DMS153 (cell line): Measurements from ENCODE around the gene TUBB6.

Experiments used
- DNase-seq: peaks from one replicate; lab custom pipeline; 2025; lab: John Stamatoyannopoulos, UW

The TUBB6 gene

DNA sequence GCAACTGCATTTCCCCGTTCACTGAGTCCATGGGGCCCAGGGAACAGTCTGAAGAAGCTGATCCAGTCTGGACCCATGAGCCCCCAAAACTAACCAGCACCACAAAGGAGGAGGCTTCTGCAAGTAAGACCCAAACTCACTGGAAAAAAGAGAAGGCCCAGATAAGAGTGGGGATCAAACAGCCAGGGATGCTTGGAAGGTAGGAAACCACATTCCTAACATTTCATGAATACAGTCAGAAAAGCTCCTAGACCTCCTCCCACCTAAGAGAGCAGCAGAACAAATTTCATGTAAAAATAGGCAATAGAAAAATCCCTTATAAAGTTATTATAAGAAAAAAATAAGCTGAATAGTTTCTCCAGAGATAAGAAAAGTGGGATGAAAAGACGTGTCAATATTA, 30.3 kb downstream of the TUBB6 start:
- no peak for DNase-seq

DNA sequence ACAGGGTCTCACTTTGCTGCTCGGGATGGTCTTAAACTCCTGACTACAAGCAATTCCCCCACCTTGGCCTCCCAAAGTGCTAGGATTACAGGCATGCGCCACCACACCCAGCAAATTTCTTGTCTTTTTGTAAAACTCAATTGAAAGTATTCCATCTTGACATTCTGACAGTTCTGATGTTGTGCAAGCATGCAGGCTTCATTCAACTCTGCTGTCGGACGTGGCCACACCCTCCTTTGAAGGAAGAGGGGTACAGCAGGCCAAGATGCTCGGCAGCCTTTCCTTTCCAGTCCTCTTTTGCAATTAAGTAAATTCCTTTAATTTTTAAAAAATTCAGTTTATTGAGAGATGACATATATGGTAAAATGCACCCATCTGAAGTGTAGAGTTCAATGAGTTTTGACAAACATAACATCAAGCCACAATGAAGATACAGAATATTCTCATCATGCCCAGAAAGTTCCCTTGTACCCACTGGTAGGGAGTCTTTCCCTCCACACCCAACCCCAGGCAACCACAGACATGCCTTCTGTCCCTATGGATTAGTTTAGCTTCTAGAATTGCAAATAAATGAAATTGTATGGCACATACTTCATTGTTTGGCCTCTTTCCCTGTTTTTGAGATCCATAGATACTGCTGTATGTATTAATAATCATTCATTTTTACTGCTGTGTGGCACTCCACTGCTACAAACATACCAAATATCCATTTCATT, 33.1 kb downstream of the TUBB6 start:
- no peak for DNase-seq

- no peak for DNase-seq
Observed at GRCh38 chr18:12342661-12343060, 34.6 kb downstream of the TUBB6 start.

DNA sequence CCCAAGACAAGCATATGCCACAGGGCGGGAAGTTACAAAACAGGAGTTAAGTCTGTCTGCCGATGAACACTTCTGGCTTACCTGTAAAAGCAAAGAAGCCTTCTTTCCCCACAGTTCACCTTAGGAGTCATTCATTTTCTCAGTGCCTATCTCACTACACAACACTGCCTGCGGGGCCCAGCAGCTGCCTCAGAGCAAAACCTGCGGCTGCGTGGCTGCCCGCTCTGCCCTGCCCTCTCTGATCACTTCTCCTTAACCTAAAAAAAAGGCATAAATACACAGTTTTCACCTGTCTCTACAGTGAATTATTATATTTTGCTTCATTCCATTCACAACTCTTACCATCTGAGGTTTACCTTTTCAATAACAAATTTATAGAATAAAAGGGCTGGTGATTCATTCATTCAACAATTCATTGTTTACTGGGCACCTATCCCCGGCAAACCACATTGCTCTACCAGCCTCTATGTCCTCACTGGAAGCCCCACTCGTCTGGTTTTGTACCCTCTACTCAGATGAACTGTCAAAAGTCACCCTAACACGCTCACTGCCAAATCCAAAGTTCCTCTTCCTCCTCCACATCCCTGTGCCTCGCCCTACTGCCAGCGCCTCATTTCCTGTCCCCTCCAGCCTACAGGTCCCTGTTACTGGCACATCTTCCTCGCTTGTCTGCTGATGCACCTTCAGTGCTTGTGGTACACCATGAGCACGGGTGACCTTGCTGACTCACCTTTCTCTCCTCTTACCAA, 37.6 kb downstream of the TUBB6 start:
- DNase-seq = no peak

- no peak for DNase-seq
Observed at GRCh38 chr18:12346240-12346565, 38.2 kb downstream of the TUBB6 start.

DNA sequence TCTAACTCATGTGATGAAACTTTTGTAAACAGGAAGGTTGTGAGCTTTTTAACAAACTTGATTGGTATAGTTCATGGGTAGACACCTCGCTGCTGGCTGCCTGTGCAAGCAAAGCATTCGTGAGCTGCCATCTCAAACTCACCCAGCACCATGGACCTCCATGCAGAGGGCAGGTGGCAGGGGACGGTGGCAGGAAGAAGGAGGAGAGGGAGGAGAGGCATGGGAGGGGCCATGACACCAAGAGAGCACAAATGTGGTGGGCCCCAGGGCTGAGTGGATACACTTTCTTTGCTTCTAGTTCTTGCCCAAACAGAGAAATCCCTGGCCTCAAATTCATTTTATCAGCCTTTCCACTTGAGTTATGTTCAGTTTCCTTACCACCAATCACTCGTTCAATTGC, 39.9 kb downstream of the TUBB6 start:
- DNase-seq = no peak

DNA sequence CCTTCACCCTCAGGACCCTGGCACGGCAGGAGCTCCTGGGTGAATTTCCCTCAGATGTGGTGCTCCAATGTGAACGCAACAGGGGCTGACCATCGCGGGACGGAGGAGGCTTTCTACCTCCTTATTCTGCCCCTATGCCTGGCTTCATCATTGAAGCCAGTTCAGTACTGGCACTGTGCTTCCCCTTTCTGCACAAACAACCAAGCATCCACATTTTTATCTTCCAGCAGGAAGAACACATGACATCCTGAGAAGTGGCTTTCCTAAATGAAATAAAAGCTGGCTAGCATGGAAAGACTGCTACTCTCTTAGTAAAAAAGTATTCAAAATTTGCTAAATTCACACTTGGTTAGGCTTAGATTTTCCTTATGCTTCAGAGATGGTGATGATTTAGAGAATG, 44.1 kb downstream of the TUBB6 start:
- DNase-seq = no peak

DNA sequence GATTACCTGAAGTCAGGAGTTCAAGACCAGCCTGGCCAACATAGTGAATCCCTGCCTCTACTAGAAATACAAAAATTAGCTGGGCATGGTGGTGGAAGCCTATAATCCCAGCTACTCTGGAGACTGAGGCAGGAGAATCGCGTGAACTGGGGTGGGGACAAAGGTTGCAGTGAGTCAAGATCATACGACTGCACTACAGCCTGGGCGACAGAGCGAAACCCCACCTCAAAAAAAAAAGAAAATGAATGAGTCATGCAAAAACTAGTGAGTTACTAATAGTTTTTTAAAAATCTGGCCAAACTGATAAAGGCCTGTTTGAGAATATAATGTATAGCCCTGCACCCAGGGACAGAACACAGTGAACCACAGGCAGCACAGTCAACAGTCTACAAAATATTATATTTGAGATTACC, 51.5 kb downstream of the TUBB6 start:
- DNase-seq = no peak

- no peak for DNase-seq
Observed at GRCh38 chr18:12361770-12362378, 53.8 kb downstream of the TUBB6 start.

- DNase-seq = no peak
Observed at GRCh38 chr18:12362473-12363174, 54.6 kb downstream of the TUBB6 start.

DNA sequence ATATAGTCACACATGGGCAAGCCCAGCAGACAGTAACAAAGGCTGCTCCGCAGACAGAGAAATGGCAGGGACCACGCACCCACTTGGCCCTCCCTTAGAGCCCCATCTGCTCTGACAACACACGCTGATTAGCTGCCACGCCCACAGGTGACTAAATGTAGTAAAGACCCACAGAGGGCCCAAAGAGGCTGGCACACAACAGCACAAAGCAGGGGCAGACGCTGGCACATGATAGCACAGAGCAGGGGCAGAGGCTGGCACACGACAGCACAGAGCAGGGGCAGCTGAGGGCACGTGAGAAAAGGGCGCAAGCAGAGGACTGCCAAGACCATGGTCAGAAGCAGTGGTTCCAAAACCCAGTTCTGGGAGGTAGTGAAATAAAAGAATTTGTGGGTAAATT, 58.3 kb downstream of the TUBB6 start:
- DNase-seq = no peak

DNA sequence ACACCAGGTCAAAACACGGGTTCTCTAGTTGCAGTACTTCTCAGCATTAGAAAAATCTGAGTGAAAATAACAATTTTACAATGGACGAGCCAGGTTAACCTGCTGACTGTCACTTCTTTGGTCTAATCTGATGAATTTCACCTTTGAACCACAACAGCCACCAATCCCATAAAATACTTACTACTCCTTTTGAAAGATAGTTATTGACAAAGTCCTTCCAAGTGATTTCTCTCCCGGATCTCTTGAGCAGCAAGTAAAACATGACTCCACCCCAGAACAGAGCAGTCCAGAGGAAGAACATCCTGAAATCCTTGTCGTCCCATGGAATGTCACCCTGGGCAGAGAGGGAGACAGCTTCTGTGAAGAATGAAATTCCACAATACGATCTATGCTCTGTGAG, 58.7 kb downstream of the TUBB6 start:
- no peak for DNase-seq

- no peak for DNase-seq
Observed at GRCh38 chr18:12369211-12369610, 61.2 kb downstream of the TUBB6 start.

GRCh38 chr18:12371590-12371989, 63.5 kb downstream of the TUBB6 start:
- no peak for DNase-seq

GRCh38 chr18:12372406-12372805, 64.4 kb downstream of the TUBB6 start:
- DNase-seq = no peak

DNA sequence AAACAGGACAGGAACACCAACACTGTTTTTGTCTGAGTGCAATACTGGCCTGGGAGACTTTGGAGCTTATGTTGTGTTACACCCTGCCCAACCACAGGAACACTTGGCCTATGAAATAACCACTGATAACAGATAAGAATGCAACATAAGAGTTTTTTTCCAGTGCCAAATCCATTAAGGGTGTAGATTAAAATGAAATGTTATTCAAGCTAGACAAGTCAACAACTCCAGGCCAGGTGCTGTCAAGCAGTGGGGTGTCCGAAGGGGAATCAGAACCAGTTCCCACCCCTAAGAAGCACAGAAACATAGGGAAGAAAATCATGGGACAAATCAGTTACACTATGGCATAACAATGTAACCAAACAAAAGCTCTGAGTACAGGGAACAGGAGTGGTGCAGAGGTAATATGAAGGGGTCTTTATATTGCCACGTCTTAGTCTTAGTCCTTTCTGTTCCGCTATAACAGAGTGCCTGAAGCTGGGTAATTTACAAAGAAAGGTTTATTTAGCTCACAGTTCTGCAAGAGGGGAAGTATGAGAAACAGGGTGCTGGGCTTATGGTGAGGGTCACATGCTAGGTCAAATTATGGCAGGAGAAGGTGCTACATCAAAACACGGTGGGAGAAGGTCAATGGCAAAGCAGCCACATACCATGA, 65.2 kb downstream of the TUBB6 start:
- no peak for DNase-seq

GRCh38 chr18:12373771-12374116, 65.7 kb downstream of the TUBB6 start:
- no peak for DNase-seq

GRCh38 chr18:12374401-12374800, 66.4 kb downstream of the TUBB6 start:
- no peak for DNase-seq
